DLD1 (cell line): Measurements from ENCODE around the gene DUSP8.
"Not testable (repeated sequence)": the region's sequence is repeated elsewhere in the genome, so short reads cannot be mapped to it uniquely, and the experiment has no call there.

Experiments used
- in situ Hi-C: cut with HindIII; loops from 2 replicates; pipeline ENCODE4 v1.10.0; 2017; ENCODE audit warnings: low sequenced_read_pairs

Gene DUSP8

DNA sequence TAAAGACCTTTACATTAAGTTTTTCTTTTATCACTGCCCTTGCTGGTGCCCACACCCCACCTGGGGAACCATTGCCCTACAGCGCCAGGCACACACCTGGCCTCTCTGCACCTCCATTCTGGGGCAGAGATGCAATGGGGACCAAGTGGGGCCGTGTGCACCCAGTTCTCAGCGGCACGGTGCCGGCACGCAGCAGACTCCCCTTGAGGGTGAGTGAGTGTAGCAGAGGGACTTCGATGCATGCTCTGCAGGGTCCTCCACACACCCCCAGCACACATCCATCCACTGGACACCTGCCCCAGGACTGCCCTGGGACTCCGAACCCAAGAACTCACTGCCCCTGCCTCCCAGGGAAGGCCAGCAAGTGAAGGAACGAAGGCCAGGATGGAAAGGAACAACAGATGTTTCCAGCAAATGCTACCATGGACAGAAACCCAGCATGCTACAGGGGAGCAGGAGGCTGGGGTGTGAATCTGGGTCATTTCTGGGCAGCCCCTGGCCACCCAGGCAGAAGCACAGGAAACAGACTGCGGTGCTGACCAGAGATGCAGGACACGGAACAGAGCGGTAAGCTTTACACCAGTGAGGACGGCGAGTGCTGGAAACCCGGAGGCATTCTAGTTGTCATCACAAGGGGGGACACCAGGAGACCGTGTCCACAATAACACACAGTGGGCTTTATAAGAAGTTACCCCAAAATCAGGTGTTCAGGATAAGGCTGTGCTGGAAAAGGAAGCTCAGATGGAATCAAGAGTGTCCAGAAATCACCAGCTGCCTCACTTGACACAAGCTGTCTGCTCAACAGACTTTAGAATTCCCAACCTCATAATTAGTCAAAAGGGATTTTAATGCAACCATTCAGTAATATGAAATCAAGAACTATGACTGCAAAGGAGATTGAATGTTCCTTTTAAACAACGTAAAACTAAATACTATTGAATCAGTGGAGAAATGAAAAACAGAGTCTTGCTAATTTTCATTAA lies 52.8 kb downstream of the DUSP8 start:
- in situ Hi-C loops: no loop called here

DNA sequence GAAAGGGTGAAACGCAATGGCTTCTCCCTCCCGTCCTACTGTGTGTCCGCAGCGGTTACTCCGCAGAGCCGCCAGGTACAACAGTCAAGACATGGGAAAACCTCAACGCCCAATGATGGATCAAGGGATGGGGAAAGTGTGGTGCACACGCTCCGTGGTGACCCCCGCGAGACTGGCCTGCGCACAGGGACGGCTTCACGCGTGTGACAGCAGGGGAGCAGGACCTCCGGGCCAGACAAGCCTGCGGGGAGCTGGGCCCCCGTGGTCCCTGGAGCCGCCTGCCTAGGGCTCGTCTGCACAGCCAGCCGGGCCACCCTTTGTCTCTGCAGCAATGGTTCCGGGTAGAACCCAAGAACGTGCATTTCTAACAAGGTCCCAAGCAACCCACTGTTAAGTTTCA lies 53.8 kb downstream of the DUSP8 start:
- in situ Hi-C loops: no loop called here

DNA sequence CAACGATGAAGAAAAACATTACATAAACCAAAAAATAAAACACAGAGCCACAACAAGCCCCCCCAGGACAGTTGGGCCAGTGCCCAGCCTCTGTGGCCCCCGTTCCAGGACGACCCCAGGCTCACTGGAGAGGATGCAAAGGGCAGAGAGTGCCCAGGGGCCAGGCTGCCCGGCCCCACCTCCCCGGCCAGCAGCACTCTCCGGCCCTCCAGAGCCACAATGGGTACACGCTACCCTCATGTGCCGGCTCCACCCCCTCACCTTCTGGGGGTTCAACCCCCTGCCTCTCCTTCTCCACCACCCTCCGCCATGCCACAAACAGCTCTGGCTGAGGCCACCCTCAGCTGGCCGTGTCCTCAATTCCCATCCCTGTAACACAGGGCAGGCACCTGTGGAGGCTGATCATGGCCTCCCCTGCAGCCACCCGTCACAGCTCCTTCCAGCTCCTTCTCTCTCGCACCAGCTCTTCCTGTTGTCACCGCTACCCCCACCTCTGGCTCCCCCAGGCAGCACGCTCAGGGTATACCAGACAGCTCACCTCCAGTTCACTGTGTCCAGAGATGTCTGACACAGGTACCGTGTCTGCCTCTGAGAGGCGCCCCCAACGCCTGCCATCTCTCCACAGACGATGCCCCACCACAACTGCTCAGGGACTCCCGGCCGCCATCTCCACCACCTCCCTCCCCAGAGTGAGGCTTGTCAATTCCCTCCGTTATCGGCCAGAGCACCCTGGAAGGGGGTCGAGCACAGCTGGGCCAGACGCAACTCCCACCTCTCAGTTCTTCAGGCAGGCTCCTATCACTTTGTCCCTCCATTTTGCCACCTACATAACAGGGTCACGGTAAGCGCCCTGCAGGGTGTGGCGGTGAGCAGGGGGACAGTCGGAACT lies 54.7 kb downstream of the DUSP8 start:
- in situ Hi-C loops: no loop called here

DNA sequence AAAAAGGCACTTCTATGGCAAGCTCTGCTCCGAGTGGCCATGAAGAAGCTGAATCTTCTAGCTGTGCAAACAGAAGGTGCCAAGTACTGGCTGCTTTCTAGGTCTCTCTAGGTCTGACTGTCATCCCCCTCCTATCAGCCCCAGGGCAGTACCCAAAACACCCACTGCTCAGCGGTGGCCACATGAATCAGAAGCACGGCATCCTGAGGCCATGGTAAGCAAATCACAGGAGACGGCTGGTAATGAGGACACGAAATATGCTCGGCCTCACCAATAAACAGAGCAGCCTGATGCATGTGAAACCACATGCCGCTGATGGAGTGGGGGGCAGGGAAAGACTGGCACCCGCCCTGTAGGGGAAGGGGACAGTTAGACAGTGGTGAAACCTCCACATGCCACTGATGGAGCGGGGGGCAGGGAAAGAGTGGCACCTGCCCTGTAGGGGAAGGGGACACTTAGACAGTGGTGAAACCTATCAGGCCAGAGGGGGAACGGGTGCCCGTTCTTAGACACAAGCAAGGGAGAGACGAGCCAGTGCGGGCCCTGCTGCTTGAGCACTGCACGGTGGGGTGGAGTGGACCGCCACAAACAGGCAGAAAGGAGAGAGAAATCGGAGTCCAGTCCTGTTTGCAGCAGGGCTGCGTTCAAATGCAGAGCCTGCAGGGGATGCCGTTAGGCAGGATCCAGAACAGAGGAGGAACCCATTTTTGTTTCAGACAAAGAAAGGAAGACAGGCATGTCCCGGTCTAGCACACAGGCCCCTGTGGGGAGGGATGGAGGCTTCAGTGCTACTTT lies 55.6 kb downstream of the DUSP8 start:
- in situ Hi-C loops: no loop called here

DNA sequence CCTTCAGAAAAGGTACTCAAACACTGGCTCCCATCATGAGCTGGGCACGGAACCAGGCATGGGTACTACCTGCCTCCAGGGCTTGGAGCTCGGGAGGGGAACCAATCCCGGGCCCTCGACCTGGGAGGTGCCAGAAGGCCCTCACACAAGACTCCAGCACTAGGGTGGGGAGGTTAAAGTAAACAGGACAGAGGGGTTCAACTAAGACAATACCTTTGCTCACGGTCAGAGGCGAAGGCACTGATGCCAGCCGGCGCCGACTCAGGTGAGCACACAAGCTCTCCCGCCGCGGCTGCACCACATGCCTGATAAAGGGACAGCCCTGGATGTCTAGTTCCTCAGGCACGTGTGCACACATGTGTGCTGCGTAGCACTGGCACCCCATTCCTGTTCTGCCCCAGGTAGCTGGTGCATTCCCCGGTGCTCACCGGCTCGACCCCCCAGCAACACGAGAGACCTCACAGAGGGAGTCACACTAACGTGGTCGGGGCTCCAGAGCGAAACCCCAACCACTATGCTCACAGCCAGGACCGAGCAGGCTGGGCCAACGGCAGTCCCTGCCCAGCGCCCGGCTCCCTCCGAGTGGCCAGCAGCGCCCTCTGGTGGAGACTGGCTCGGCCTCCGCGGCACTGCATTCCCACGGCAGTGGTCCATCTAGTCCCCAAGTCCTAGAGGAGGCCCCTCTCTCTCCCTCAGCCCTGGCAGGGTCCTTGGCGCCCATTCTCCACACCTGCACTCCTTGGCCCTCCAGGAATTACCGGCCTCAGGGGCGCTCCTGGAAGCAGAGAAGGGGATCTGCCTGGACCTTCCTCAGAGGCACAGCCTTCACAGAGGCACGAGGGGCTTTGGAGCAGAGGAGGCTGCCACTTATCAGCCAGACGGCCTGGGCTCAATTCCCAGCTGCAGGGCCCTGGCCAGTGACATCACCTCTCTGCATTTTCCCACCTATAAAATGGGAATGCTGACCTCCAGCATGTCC lies 56.7 kb downstream of the DUSP8 start:
- in situ Hi-C loops: no loop called here

DNA sequence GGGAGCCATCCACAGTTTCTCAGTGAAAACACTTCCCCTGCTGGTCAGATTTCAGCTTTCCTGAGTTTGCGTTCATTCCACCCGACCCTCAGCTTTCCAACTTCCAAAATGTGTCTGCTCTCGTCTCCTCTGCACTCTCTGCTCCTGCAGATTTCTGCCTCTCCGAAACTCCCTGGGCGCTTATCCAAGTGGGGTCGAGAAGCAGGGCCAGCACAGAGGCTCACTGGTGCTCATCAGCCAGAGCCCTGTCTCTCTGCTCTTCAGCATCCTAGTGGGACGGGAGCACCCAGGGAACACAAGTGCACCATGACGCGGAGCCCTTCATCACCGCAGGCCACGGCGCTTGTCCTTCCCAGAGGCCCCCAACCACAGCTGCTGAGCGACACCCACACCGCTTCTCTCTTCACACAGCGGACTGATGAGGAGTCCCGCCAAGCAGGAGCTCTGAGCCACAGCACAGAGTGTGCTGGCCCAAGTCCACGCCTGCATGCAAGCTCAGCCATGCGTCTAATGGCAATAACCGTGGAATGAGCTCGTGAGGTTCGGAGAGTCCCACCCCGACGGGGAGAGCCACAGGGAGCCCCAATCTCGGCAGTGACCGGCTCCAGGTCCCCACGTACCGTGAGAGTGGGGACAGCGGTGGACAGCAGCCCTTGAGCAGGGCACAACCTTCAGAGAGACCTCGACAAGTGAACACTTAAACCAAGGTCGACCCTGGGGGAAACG lies 57.6 kb downstream of the DUSP8 start:
- in situ Hi-C loops: no loop called here

DNA sequence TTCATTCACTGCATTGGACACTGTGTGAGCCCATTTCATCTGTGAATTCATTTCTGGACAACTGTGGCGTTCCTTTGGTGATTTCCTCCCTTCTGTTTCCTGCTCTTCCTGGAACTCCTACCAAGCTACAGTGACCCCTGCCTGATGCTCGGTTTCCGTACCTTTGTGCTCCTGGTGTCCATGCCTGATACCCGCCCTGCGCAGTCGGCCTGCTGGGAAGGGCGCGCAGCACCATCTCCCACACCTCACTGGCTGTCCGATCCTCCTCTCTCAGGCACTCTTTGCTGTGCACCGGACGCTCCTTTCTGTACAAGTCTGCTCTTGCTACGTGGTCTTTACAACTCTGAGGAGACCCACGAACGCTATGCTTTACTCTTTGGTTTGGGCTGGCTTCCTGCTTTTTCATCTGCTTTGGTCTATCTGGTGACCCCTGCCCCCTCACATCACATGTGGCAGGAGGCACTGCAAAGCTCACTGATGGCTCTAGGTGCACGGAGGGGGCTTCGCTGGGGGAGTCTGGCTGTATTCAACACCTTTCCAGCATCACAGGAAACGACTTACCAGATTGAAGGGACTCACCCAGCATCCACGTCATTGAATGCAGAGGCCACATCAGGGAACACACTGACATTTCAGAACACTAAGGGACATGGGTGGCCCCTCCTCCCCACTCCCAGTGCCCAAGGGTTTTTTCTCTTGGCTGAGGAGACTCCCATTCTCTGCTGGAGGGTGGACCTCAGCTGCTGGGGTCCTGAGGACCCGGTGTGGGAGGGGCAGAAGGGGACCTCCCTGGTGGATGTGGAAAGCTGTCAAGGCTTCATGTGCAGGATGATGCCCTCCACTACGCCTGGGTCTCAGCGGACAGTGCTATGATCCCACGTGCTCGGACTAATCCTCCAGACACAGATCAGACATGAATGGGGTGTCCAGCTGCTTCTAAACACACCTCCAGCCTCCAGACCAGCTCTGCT lies 58.5 kb downstream of the DUSP8 start:
- in situ Hi-C loops: no loop called here

DNA sequence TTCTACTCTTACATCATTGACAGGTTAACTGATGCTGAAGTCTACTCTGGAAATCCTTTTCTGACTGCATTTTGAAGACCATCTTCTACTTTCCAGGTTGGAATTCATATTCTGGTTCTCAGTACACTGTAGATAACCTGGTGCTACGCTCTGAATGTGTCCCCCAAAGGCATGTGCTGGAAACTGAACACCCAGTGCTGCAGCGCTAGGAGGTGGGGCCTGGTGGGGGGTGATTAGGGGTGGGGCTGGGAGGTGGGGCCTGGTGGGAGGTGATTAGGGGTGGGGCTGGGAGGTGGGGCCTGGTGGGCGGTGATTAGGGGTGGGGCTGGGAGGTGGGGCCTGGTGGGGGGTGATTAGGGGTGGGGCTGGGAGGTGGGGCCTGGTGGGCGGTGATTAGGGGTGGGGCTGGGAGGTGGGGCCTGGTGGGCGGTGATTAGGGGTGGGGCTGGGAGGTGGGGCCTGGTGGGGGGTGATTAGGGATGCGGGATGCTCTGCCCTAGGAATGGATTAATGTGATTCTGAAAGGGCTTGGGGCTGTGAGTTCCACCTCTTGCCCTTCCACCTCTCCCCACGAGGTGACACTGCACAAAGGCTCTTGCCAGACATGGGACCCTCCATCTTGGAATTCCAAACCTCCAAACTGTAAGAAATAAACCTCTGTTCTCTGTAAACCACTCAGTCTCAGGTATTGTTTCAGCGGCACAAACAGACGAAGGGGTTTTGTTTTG lies 59.4 kb downstream of the DUSP8 start:
- in situ Hi-C loops: not testable (repeated sequence)

DNA sequence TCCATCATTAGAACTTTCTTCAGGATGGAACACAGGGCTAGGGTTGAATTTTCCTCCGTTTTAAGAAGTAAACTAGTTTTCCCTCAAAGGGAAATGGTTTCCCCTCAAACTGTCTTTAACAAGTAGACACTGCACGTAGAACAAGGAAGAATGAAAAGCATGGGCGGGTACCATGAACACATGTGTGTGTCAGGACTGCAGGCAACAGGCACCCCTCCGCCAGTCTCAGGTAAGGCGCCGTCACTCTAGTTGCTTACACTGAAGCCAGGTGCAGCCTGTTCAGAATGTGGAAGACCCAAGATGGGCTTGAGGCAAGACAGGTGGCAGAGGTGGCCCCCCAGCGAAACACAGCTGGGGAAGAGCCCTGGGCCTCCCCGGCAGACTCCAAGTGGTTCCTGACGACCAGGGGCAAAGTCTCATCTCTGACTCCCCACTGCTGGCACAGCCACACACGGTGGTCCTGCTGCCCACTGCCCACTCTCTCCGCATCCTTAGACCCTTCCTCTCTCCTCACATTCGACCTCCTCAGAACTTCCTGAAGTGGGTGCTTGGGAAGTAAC lies 60.1 kb downstream of the DUSP8 start:
- in situ Hi-C loops: no loop called here

DNA sequence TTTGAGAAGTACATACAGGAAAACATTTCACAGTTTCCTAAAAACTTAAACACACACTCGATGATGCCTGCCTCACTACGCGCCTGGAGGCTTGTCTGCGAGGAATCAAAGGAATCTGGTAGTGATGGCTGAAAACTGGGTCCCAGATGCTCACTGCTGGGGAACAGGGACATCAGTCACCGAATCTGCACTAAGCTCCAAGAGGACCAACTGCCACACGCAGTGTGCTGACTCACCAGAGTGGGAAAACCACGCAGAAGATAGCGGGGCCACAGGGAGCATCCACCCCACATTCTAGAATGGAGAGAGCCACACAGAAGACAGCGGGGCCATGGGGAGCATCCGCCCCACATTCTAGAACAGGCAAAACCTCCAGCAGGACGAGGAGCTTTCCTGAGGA lies 61.1 kb downstream of the DUSP8 start:
- in situ Hi-C loops: no loop called here

DNA sequence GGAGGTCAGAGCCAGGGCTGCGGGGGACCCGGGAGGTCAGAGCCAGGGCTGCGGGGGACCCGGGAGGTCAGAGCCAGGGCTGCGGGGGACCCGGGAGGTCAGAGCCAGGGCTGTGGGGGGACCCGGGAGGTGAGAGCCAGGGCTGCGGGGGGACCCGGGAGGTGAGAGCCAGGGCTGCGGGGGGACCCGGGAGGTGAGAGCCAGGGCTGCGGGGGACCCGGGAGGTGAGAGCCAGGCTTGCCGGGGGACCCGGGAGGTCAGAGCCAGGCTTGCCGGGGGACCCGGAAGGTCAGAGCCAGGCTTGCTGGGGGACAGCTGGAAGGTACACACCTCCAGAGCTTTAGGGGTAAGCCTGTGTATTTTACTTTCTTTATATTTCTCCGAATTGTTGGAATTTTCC lies 61.7 kb downstream of the DUSP8 start:
- in situ Hi-C loops: not testable (repeated sequence)

DNA sequence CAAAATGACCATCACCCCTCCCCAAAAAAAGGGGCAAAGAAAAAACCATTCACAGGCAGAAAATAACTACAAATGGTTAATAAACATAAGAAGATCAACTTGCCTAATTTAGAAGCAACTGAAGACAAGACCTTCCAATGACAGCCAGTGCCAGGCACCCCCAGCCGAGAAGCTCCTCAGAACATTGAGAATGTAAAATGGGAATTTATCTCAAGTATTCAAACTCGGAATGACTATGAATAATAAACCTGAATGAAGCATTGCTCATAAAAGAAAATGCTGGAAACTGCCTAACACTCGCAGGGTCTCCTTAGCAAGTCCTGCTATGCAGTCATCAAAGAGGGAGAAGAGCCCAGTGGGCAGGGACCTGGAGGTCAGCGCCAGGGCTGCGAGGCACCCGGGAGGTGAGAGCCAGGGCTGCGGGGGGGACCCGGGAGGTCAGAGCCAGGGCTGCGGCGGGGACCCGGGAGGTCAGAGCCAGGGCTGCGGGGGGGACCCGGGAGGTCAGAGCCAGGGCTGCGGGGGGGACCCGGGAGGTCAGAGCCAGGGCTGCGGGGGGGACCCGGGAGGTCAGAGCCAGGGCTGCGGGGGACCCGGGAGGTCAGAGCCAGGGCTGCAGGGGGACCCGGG lies 62.3 kb downstream of the DUSP8 start:
- in situ Hi-C loops: no loop called here

DNA sequence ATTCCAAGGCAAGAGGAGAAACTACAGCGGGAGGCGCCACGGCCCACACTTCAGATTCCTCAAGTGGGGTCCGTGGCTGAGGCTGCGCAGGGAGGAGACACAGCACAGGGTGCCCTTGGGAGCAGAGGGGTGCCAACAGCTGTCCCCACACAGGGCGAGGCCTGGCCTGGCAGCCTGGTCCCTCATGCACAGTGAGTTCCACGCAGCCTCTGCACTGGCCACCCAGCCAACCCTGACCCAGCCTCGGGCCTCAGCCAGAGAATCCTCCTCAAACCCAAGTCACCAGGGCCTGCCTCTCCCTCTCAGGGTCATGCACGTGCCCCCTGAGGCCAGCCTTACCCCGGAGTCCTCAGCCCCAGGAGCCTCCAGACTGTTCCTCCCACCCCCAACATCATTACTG lies 63.1 kb downstream of the DUSP8 start:
- in situ Hi-C loops: no loop called here

DNA sequence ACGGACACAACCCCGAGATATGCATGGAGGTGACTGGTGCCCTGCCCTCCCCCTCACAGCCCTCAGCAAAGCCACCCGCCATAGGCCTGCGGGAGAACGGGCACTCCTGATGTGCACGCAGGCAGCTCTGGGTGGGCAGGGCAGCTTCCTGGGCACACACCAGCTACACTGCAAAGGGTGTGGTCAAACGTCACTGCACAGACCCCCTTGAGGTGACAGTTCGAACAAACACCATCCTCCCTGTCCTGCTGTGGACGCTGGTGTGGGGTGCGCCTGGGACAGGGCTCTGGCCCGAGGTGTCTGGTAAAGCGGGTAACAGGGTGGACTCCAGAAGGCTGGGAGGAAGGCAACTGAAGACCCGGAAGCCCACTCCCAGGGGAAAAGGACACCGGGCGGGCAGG lies 63.6 kb downstream of the DUSP8 start:
- in situ Hi-C loops: no loop called here

DNA sequence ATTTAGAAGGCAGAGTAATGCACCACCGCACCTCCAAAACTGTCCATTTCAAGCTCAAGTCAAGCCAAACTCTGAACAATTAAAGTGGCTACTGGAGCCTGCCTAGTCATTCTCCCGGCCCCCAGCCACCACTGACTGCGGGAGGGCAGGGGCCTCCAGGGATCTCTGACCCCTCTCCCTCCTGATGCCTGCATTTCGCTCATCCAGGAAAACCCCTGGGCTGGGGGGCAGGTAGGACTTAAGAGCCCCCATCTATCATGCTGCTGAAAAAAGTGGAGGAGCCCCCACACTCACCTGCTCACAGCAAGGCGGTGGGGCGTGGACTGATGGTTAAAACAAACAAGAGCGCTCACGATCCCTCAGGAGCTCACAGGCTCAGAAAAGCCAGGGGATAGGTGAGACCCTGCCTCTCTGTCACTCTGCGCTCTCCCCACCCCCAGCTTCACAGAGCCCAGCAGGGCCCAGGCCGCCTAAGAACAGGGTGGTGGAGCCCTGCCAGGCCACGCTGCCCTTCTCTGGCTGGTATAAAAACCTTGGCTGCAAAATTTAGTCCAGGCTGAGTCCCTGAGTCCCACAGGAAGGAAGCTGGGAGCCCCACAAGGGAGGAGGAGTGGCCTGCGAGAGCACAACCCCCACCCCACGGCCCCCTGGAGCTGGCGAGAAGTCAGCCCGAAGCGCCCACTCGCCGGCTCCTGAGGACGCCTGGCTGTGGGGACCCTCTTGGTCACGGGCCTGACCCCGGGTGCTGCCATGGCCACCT lies 64.5 kb downstream of the DUSP8 start:
- in situ Hi-C loops: no loop called here

DNA sequence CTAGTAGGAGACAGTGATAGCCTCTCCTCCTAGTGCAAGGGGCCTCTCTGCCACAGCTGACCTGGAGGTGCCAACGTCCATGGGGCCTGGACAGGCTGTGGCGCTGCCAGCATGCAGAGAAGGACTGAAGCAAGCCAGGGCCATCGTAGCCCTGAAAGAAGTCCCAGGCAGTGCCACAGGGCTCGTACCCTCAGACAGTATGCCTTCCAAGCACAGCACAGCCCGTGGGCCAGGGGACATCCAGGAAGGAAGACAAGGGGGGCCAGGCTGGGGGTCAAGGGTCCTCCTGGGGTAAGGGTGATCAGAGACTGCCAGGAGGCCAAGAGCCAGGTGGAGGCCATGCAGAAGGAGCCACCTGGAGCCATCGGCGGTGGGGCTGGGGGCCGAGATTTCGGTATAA lies 65.1 kb downstream of the DUSP8 start:
- in situ Hi-C loops: no loop called here
